Aorta (tissue), 5 donors: Measurements from ENCODE around the gene BGLAP. TPM values are rescaled to one million over a fixed set of nuclear protein-coding genes. Genes with fewer than 3 reads are reported as not detected.
A peak's percentile ranks its signal among the peaks of the same experiment; 100 is the strongest.

Experiments
- ATAC-seq: fragments of 200-7000 bp; cut with Tn5 transposase; one replicate; pipeline ENCODE4 v1.9.1; 2022; ENCODE audit warnings: moderate library complexity; ENCODE audit not compliant: low FRiP score
- DNase-seq, 2 donors: peaks; one replicate each; pipeline ENCODE4 v3.0.0-alpha.2; 2020
- H3K27ac ChIP-seq, 2 donors: one replicate each; pipeline ENCODE4 v1.5.1; 2013; ENCODE audit warnings: low read length in 2 of 2, mild to moderate bottlenecking in 2 of 2, moderate library complexity in 2 of 2, control low read depth in 1 of 2, inconsistent platforms in 1 of 2, low read depth in 1 of 2
- H3K27me3 ChIP-seq, 2 donors: one replicate each; pipeline ENCODE4 v1.6.1; 2013; ENCODE audit warnings: control low read depth in 1 of 2, low read length in 1 of 2, mild to moderate bottlenecking in 1 of 2, moderate library complexity in 1 of 2; ENCODE audit not compliant: insufficient read depth in 2 of 2, control insufficient read depth in 1 of 2
- H3K36me3 ChIP-seq, 2 donors: one replicate each; pipeline ENCODE4 v1.6.1; 2013; ENCODE audit warnings: control low read depth in 1 of 2, low read length in 1 of 2, mild to moderate bottlenecking in 1 of 2; ENCODE audit not compliant: insufficient read depth in 2 of 2, control insufficient read depth in 1 of 2
- H3K4me1 ChIP-seq, 2 donors: one replicate each; pipeline ENCODE4 v1.6.1; 2013; ENCODE audit warnings: low read length in 2 of 2, control low read depth in 1 of 2, mild to moderate bottlenecking in 1 of 2, moderate library complexity in 1 of 2; ENCODE audit not compliant: insufficient read depth in 2 of 2, control insufficient read depth in 1 of 2
- H3K4me3 ChIP-seq, 2 donors: one replicate each; pipeline ENCODE4 v1.5.1; 2013; ENCODE audit warnings: low read length in 2 of 2, control low read depth in 1 of 2, mild to moderate bottlenecking in 1 of 2
- H3K9me3 ChIP-seq: one replicate; pipeline ENCODE4 v1.6.1; 2013; ENCODE audit warnings: mild to moderate bottlenecking, low read length; ENCODE audit not compliant: control insufficient read depth
- WGBS, 2 donors: extraction: QIAGEN DNeasy Blood & Tissue Kit; methylation state at CpG; one replicate each; pipeline ENCODE4 v1.1.7; 2013; 5-methylcytosine and 5-hydroxymethylcytosine counted together
- intact Hi-C, 2 donors: fragments of 100-400 bp; cut with DNase I; formaldehyde crosslinking; loops; one replicate each; pipeline versions ENCODE4 v1.14.2 to v1.15.0; 2022
- polyA plus RNA-seq, 2 donors: library from polyadenylated mRNA; stranded (reverse); fragments of 200-250 nt; gene quantifications; one replicate each; pipeline ENCODE4 v1.2.3, GENCODE V29; 2013
- total RNA-seq, 2 donors: library from RNA; stranded (reverse); fragmentation: NEBNext Ultra II Directional; extraction: Animal tissue kit (Norgen Biotek cat#: 25700); gene quantifications; one replicate each; pipeline ENCODE4 v1.2.1, GENCODE V29; 2021
- donor health status: healthy with polysubstance abuse.
- donor health status: Bipolar disorder and iron deficiency.
- donor health status: DM: no; HTN: no; CAD: no.
- donor health status: DM: no; HTN: no; CAD: no.
- donor health status: DM: yes; HTN: yes; CAD: no.

The BGLAP gene
- total and polyA plus RNA-seq, 4 donors: 1.9 to 2.9 TPM; not detected in 2

DNA sequence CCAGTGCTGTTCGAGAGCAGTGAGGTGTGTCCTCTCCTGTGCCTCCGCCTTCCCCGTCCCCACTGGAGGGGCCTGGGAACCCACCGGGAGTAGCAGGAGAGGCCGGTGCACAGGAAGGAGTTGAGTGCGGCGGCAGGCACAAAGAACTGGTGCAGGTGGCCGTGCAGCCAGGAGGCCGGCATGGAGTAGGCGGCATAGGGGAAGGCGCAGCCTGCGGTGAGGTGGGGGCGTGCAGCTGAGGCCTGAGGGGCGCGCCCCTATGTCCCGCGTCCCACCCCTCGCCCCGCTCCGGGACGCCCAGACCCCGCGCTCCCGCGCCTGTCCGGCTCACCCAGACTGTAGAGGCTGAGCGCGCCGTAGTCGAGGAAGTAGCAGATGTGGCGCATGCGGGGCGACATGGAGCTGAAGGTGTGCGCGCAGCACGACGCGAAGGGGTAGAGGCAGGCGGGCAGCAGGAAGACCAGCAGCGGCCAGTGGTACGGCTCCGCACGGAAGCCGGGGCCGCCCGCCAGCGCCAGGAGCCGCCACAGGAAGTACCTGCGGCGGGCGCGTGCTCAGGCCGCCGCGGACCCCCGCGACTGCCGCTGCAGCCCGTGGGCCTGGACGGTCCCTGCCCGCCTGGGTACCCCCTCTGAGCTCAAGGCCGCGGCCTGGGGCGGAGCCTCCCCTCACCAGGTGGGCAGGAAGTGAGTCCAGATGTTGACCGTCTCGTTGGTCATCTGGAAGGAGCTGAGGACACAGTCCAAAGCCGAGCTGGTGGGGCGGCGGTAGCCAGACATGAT, 3.7 kb downstream of the BGLAP start:
- H3K27me3 ChIP-seq: no peaks in the 10 kb centered on the region
- H3K9me3 ChIP-seq: no peaks in the 10 kb centered on the region
- peaks cover 0 to 1% of the 10 kb centered on the region in 2 donors for H3K36me3 ChIP-seq
- no peak overlapping the region for H3K27ac ChIP-seq
- intact Hi-C loops: no loop called here
- WGBS, 2 donors: 4 to 5% methylated on average over 52 to 69 of the region's 69 CpGs
- ATAC-seq (no peak), DNase-seq (no peak)
- no peaks in the 10 kb centered on the region for H3K4me1 ChIP-seq
- H3K4me3 ChIP-seq: no peak overlapping the region

DNA sequence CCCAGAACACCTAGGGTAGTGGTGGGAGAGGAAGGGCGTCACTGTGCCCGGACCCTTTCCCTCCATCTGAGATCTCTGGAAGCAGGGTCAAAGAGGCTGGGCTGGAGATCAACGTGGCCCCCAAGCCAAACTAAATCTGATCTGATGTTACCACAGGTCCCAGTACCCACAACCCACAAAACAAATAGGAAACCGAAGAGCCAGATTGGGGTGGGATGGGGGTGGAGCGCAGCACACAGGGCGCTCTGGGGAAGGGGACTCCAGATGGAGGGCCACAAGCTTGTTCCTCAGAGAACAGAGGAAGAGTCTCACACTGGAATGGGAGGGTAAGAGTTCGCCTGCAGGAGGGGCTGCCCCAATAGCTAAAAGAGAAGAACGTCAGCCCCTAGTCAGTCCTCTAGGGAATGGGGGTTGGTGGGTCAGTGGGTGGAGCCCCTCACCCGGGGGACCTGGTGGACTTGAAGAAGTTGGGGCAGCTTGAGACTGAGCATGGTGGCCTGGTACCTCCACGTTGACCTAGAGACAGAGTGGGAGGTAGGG, 4.3 kb downstream of the BGLAP start:
- intact Hi-C loops: no loop called here
- WGBS, 2 donors: 54 to 55% methylated on average over 10 of the region's 10 CpGs
- DNase-seq (no peak), ATAC-seq (no peak)
- Histone ChIP-seq H3K27me3 (no peaks in the 10 kb centered on the region), H3K27ac (no peak overlapping the region), H3K36me3 (peaks cover 0 to 4% of the 10 kb centered on the region in 2 donors), H3K4me1 (no peaks in the 10 kb centered on the region), H3K4me3 (no peak overlapping the region), H3K9me3 (no peaks in the 10 kb centered on the region)

DNA sequence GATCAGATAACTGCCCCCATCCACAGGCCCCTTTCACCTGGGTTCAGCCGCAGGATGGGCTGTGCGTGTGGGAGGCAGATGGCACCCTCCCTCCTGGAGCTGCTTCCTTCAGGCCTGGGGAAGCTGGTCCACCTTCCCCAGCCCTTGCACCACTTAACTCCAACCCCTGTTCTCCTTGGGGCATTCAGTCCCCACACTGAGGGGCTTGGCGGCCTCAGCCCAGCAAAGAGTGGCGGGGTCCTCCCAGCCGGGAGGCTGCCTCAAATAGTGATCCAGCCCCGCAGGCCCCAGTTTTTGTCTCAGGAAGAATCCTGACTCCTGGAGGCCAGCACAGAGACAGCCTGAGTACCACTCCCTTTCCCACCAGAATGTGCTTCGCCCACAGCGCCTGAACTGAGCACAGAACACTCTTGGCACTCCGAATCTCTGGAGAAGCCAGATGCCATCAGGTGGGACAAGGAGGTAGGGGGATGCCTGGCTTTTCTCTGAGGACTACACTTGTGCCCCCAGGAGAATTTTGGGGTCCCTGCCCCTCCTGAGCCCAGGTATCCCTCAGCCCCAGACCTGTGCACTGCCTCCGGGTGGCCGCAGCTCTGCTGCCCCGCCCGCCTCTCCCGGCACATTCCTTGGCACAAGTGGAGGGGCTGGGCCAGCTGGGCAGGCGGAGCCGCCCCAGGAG, 4.9 kb downstream of the BGLAP start:
- DNase-seq: peak; percentile 64 to 81

GRCh38 chr1:156247460-156248322, 5.7 kb downstream of the BGLAP start, which contains the start of gene PAQR6:
TSS of gene PAQR6 (minus strand) at chr1:156248056. CDS start at chr1:156246731, 1,325 bp downstream.
- Histone ChIP-seq H3K4me3 (no peak within 1 kb of the TSS), H3K27me3 (no peaks in the 10 kb centered on the region), H3K9me3 (no peaks in the 10 kb centered on the region), H3K4me1 (no peaks in the 10 kb centered on the region), H3K27ac (no peak within 1 kb of the TSS), H3K36me3 (peaks cover 0 to 5% of the 10 kb centered on the region in 2 donors)
- no peak for DNase-seq
- intact Hi-C loops: no loop called here
- 25 to 29% methylated on average over 16 of the region's 16 CpGs for WGBS, 2 donors
- peak; percentile 31 for ATAC-seq

More for the DNA sequence above, 4.9 kb downstream of the BGLAP start:
- Histone ChIP-seq H3K4me3 (no peak overlapping the region), H3K27ac (no peak overlapping the region), H3K9me3 (no peaks in the 10 kb centered on the region), H3K4me1 (no peaks in the 10 kb centered on the region), H3K36me3 (peaks cover 0 to 5% of the 10 kb centered on the region in 2 donors), H3K27me3 (no peaks in the 10 kb centered on the region)
- intact Hi-C loops: no loop called here
- WGBS, 2 donors: 37 to 43% methylated on average over 14 to 16 of the region's 16 CpGs
- ATAC-seq: peak; percentile 52

DNA sequence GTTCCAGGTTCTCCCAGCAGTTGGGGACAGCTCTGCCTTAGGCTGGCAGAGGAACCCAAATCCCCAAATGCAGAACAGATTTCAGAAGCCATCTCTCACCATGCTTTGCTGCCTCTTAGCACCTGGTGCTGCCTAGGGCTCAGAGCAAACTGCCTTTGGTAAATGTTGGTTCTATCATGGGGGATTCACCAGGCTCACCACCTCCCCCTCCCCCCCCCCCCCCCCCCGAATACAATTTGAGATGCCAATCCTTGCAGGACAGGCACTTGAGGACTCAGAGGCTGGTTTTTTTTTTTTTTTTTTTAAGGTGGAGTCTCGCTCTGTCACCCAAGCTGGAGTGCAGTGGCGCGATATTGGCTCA, 6.3 kb downstream of the BGLAP start:
- whole genome bisulfite sequencing, 2 donors: 71 to 96% methylated on average over 3 to 4 of the region's 4 CpGs
- H3K36me3 ChIP-seq: peaks cover 0 to 7% of the 10 kb centered on the region in 2 donors

DNA sequence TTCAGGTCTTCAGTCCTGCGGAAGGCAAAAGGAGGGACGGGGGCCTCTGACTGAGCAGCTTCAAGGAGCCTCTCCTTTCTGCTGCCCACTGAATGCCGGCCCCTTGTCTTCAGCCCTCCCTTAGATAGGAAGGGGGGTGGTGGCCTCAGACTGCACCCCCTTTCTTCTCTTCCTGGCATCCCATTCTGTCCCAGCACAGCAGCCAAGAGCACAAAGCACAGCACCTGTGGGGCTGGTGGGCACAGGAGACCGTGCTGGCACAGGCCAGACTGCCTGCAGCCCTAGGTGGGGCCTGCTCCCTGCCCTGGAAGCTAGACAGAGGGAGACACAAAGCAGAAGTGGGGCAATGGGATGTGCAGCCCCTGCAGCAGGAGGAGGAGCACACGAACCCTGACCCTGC, 7.6 kb downstream of the BGLAP start:
- Histone ChIP-seq H3K27ac (no peak overlapping the region), H3K27me3 (no peaks in the 10 kb centered on the region), H3K4me1 (no peaks in the 10 kb centered on the region), H3K9me3 (no peaks in the 10 kb centered on the region), H3K4me3 (no peak overlapping the region), H3K36me3 (peaks cover 0 to 10% of the 10 kb centered on the region in 2 donors)
- ATAC-seq (no peak), DNase-seq (no peak)
- WGBS, 2 donors: 89% methylated on average over 5 of the region's 5 CpGs
- intact Hi-C loops: no loop called here

More for the DNA sequence above, 6.3 kb downstream of the BGLAP start:
- H3K9me3 ChIP-seq: no peaks in the 10 kb centered on the region
- no peak overlapping the region for H3K4me3 ChIP-seq
- H3K4me1 ChIP-seq: no peaks in the 10 kb centered on the region
- H3K27ac ChIP-seq: no peak overlapping the region
- DNase-seq (no peak), ATAC-seq (no peak)
- H3K27me3 ChIP-seq: no peaks in the 10 kb centered on the region
- intact Hi-C loops: no loop called here

DNA sequence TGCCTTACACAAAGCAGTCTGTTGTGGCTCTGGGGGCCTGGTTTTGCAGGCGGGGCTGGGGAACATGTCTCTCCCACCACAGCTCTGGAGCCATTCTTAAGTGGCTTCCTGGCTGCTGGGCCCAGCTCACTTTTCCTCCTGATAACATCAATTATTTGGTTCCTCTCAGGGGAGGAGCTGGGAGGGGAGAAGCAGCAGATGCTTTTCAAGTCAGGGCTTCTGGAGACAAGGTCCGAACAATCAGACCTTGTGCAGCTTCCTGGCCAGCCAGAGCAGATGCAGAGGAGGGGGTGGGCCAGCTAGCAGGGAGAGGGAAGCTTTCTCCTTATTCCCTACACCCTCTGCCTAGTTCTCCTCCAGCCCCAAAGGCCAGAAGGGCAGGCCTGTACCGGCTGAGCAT, 9.5 kb downstream of the BGLAP start:
- Histone ChIP-seq H3K36me3 (peaks cover 4 to 10% of the 10 kb centered on the region in 2 donors), H3K4me3 (no peak overlapping the region), H3K9me3 (no peaks in the 10 kb centered on the region), H3K27me3 (no peaks in the 10 kb centered on the region), H3K27ac (no peak overlapping the region), H3K4me1 (no peaks in the 10 kb centered on the region)
- WGBS, 2 donors: 58 to 72% methylated on average over 3 of the region's 3 CpGs
- intact Hi-C loops: no loop called here
- no peak for ATAC-seq
- no peak for DNase-seq

GRCh38 chr1:156253634-156254033, 11.7 kb downstream of the BGLAP start:
- 93 to 97% methylated on average over 3 of the region's 3 CpGs for WGBS, 2 donors
- H3K36me3 ChIP-seq: peaks cover 4 to 17% of the 10 kb centered on the region in 2 donors

More at GRCh38 chr1:156253634-156254033, 11.7 kb downstream of the BGLAP start:
- intact Hi-C loops: no loop called here
- DNase-seq (no peak), ATAC-seq (no peak)
- H3K9me3 ChIP-seq: no peaks in the 10 kb centered on the region
- no peaks in the 10 kb centered on the region for H3K4me1 ChIP-seq
- no peak overlapping the region for H3K4me3 ChIP-seq
- H3K27me3 ChIP-seq: no peaks in the 10 kb centered on the region
- no peak overlapping the region for H3K27ac ChIP-seq
